ENCODE data around the gene DCBLD1. TPM values are rescaled to one million over a fixed set of nuclear protein-coding genes. Genes with fewer than 3 reads are reported as not detected.

DCBLD1 gene
- total and polyA plus RNA-seq, 3 donors from 2014 or later = 16.6 to 22.2 (median 16.7) TPM

DNA sequence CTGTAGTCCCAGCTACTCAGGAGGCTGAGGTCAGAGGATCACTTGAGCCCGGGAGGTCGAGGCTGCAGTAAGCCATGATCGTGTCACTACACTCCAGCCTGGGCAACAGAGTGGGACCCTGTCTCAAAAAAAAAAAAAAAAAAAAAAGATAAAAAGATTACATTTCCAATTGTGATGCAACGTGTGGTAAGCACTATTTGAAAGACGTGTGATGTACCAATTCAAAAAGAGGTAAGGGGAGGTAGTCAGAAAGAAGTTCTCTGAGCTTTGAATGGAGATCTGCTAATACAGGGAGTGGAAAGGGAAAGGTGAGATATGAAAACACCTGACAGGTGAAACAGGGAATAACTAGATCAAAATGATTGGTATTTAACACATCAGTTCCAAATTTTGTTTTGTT, 108.0 kb downstream of the DCBLD1 start:
- Histone ChIP-seq H3K4me1 (no peaks in the 10 kb centered on the region), H3K9me3 (no peaks in the 10 kb centered on the region), H3K4me3 (no peak overlapping the region), H3K27me3 (no peaks in the 10 kb centered on the region), H3K27ac (no peak overlapping the region), H3K36me3 (ENCODE audit: low read depth, missing control alignments) (no peaks in the 10 kb centered on the region)
- 93 to 95% methylated on average over 5 of the region's 5 CpGs for WGBS, 2 donors
- DNase-seq = no peak
- intact Hi-C loops (cut with DNase I; ENCODE audit: low total_unique reads) = no loop called here
- no peak for TF ChIP-seq CTCF (IDR thresholded peaks at IDR 0.05)
- no peak for TF ChIP-seq POLR2A (IDR thresholded peaks at IDR 0.05)

GRCh38 chr6:117591405-117591804, 108.9 kb downstream of the DCBLD1 start:
- TF ChIP-seq POLR2A (IDR thresholded peaks at IDR 0.05) (no peak), CTCF (IDR thresholded peaks at IDR 0.05) (no peak)
- intact Hi-C loops (cut with DNase I; ENCODE audit: low total_unique reads) = no loop called here
- WGBS, 2 donors = 64 to 70% methylated on average over 3 of the region's 3 CpGs
- no peaks in the 10 kb centered on the region for H3K27me3 ChIP-seq
- no peak overlapping the region for H3K27ac ChIP-seq
- no peaks in the 10 kb centered on the region for H3K4me1 ChIP-seq
- H3K4me3 ChIP-seq = no peak overlapping the region
- no peaks in the 10 kb centered on the region for H3K36me3 ChIP-seq (ENCODE audit: low read depth, missing control alignments)
- no peak for DNase-seq
- H3K9me3 ChIP-seq = no peaks in the 10 kb centered on the region

- no peak for TF ChIP-seq POLR2A (IDR thresholded peaks at IDR 0.05)
- no peak for TF ChIP-seq CTCF (IDR thresholded peaks at IDR 0.05)
- no peak overlapping the region for H3K4me3 ChIP-seq
- no peaks in the 10 kb centered on the region for H3K4me1 ChIP-seq
- no peak overlapping the region for H3K27ac ChIP-seq
- WGBS, 2 donors = 88 to 93% methylated on average over 3 of the region's 3 CpGs
- no peaks in the 10 kb centered on the region for H3K36me3 ChIP-seq (ENCODE audit: low read depth, missing control alignments)
- intact Hi-C loops (cut with DNase I; ENCODE audit: low total_unique reads) = no loop called here
- no peaks in the 10 kb centered on the region for H3K9me3 ChIP-seq
- H3K27me3 ChIP-seq = no peaks in the 10 kb centered on the region
- no peak for DNase-seq
Observed at GRCh38 chr6:117592983-117593759, 110.7 kb downstream of the DCBLD1 start.

- WGBS, 2 donors = 91 to 92% methylated on average over 2 of the region's 2 CpGs
- no peaks in the 10 kb centered on the region for H3K4me1 ChIP-seq
- no peaks in the 10 kb centered on the region for H3K36me3 ChIP-seq (ENCODE audit: low read depth, missing control alignments)
- DNase-seq = no peak
- H3K27me3 ChIP-seq = no peaks in the 10 kb centered on the region
- TF ChIP-seq CTCF (IDR thresholded peaks at IDR 0.05) = no peak
- TF ChIP-seq POLR2A (IDR thresholded peaks at IDR 0.05) = no peak
- no peaks in the 10 kb centered on the region for H3K9me3 ChIP-seq
- no peak overlapping the region for H3K4me3 ChIP-seq
- intact Hi-C loops (cut with DNase I; ENCODE audit: low total_unique reads) = no loop called here
- H3K27ac ChIP-seq = no peak overlapping the region
Observed at GRCh38 chr6:117595099-117595923, 112.8 kb downstream of the DCBLD1 start.
